H9 (cell line): Measurements from ENCODE around the gene GTF2A1. TPM values are rescaled to one million over a fixed set of nuclear protein-coding genes. Genes with fewer than 3 reads are reported as not detected.

Experiments
- DNase-seq: peaks from one replicate; pipeline ENCODE4 v3.0.0-alpha.2; 2017
- H2AFZ ChIP-seq: one replicate; pipeline ENCODE4 v1.6.1; 2013; ENCODE audit warnings: mild to moderate bottlenecking, low read length, control low read depth, moderate library complexity
- H2AK5ac ChIP-seq: 2 replicates; pipeline ENCODE4 v1.6.1; 2013; ENCODE audit warnings: low read length, control low read depth, mixed read lengths; ENCODE audit not compliant: insufficient read length
- H2BK120ac ChIP-seq: one replicate; pipeline ENCODE4 v1.6.1; 2013; ENCODE audit warnings: low read depth, mild to moderate bottlenecking, low read length, control low read depth, inconsistent platforms; ENCODE audit not compliant: poor library complexity, severe bottlenecking
- H2BK12ac ChIP-seq: 2 replicates; pipeline ENCODE4 v1.6.1; 2013; ENCODE audit warnings: low read length, control low read depth, mixed read lengths, low read depth; ENCODE audit not compliant: insufficient read length
- H2BK15ac ChIP-seq: 2 replicates; pipeline ENCODE4 v1.6.1; 2013; ENCODE audit warnings: low read depth, low read length, control low read depth
- H2BK20ac ChIP-seq: one replicate; pipeline ENCODE4 v1.6.1; 2013; ENCODE audit warnings: low read depth, mild to moderate bottlenecking, low read length, control low read depth, inconsistent platforms; ENCODE audit not compliant: poor library complexity, severe bottlenecking
- H2BK5ac ChIP-seq: 2 replicates; pipeline ENCODE4 v1.6.1; 2013; ENCODE audit warnings: low read length, control low read depth, mixed read lengths; ENCODE audit not compliant: insufficient read length
- H3K14ac ChIP-seq: 2 replicates; pipeline ENCODE4 v1.6.1; 2013; ENCODE audit warnings: low read length, control low read depth; ENCODE audit not compliant: insufficient read depth
- H3K18ac ChIP-seq: 2 replicates; pipeline ENCODE4 v1.6.1; 2013; ENCODE audit warnings: low read depth, mild to moderate bottlenecking, mixed read lengths, low read length, control low read depth; ENCODE audit not compliant: insufficient read length
- H3K23ac ChIP-seq: 2 replicates; pipeline ENCODE4 v1.6.1; 2013; ENCODE audit warnings: low read length, control low read depth, mixed read lengths, low read depth; ENCODE audit not compliant: insufficient read length
- H3K23me2 ChIP-seq: 2 replicates; pipeline ENCODE4 v1.6.1; 2013; ENCODE audit warnings: low read depth, mild to moderate bottlenecking, mixed read lengths, low read length, control low read depth; ENCODE audit not compliant: insufficient read length, poor library complexity, severe bottlenecking
- H3K27ac ChIP-seq: 2 replicates; pipeline ENCODE4 v1.5.1; 2013; ENCODE audit warnings: low read length, control low read depth, mixed read lengths, low read depth; ENCODE audit not compliant: insufficient read length
- H3K27me3 ChIP-seq: 2 replicates; pipeline ENCODE4 v1.6.1; 2013; ENCODE audit warnings: low read length, control low read depth, inconsistent platforms; ENCODE audit not compliant: insufficient read depth
- H3K4ac ChIP-seq: 2 replicates; pipeline ENCODE4 v1.6.1; 2013; ENCODE audit warnings: low read depth, mild to moderate bottlenecking, control low read depth, inconsistent platforms, low read length, moderate library complexity
- H3K4me1 ChIP-seq: 2 replicates; pipeline ENCODE4 v1.6.1; 2013; ENCODE audit warnings: low read length, control low read depth, inconsistent platforms; ENCODE audit not compliant: insufficient read depth
- H3K4me2 ChIP-seq: 2 replicates; pipeline ENCODE4 v1.6.1; 2013; ENCODE audit warnings: low read length, control low read depth, mixed read lengths; ENCODE audit not compliant: insufficient read length, insufficient read depth
- H3K56ac ChIP-seq: 2 replicates; pipeline ENCODE4 v1.6.1; 2013; ENCODE audit warnings: low read depth, mild to moderate bottlenecking, mixed read lengths, low read length, control low read depth; ENCODE audit not compliant: insufficient read length
- H3K79me1 ChIP-seq: 2 replicates; pipeline ENCODE4 v1.6.1; 2013; ENCODE audit warnings: low read depth, mild to moderate bottlenecking, moderate library complexity, low read length, control low read depth, inconsistent platforms; ENCODE audit not compliant: insufficient read depth, poor library complexity, severe bottlenecking
- H3K79me2 ChIP-seq: 2 replicates; pipeline ENCODE4 v1.6.1; 2013; ENCODE audit warnings: low read length, control low read depth, inconsistent platforms; ENCODE audit not compliant: insufficient read depth
- H3K9ac ChIP-seq: 2 replicates; pipeline ENCODE4 v1.6.1; 2013; ENCODE audit warnings: low read length, control low read depth, mixed read lengths; ENCODE audit not compliant: insufficient read length; ENCODE audit errors: extremely low read depth
- H3K9me3 ChIP-seq: one replicate; pipeline ENCODE4 v1.6.1; 2013; ENCODE audit warnings: low read depth, low read length, inconsistent platforms; ENCODE audit not compliant: control insufficient read depth
- H3T11ph ChIP-seq: one replicate; pipeline ENCODE4 v1.6.1; 2013; ENCODE audit warnings: mild to moderate bottlenecking, low read length, control low read depth, inconsistent platforms
- H4K20me1 ChIP-seq: one replicate; pipeline ENCODE4 v1.6.1; 2013; ENCODE audit not compliant: control insufficient read depth, insufficient read length, insufficient read depth
- H4K5ac ChIP-seq: 2 replicates; pipeline ENCODE4 v1.6.1; 2013; ENCODE audit warnings: low read depth, mild to moderate bottlenecking, mixed read lengths, low read length, control low read depth; ENCODE audit not compliant: insufficient read length
- H4K8ac ChIP-seq: replicated peaks from 2 replicates; pipeline ENCODE4 v1.6.1; 2013; ENCODE audit warnings: low read length, control low read depth, mixed read lengths, low read depth; ENCODE audit not compliant: insufficient read length
- H4K91ac ChIP-seq: 2 replicates; pipeline ENCODE4 v1.6.1; 2013; ENCODE audit warnings: low read depth, mild to moderate bottlenecking, moderate library complexity, mixed read lengths, low read length, control low read depth; ENCODE audit not compliant: insufficient read length
- H3K27ac Mint-ChIP-seq, 3 experiments: 2 replicates in 2 of 3; 3 replicates in 1 of 3; pipeline ENCODE4 v1.8.0; 2020 to 2021; ENCODE audit warnings: mixed read lengths in 3 of 3, mild to moderate bottlenecking in 1 of 3, moderate library complexity in 1 of 3
- H3K27me3 Mint-ChIP-seq: 2 replicates; pipeline ENCODE4 v1.8.0; 2021; ENCODE audit warnings: low read depth, mild to moderate bottlenecking, moderate library complexity, mixed read lengths
- H3K36me3 Mint-ChIP-seq, 3 experiments: 2 replicates in 2 of 3; 3 replicates in 1 of 3; pipeline ENCODE4 v1.8.0; 2020 to 2021; ENCODE audit warnings: low read depth in 3 of 3, mixed read lengths in 3 of 3; ENCODE audit not compliant: insufficient read depth in 1 of 3
- H3K4me1 Mint-ChIP-seq, 2 experiments: 2 replicates each; pipeline ENCODE4 v1.8.0; 2020; ENCODE audit warnings: mixed read lengths in 2 of 2
- H3K4me3 Mint-ChIP-seq, 2 experiments: 2 replicates in 1 of 2; 3 replicates in 1 of 2; pipeline ENCODE4 v1.8.0; 2020 to 2021; ENCODE audit warnings: mild to moderate bottlenecking in 2 of 2, mixed read lengths in 2 of 2, moderate library complexity in 1 of 2
- H3K9me3 Mint-ChIP-seq, 2 experiments: 2 replicates in 1 of 2; 3 replicates in 1 of 2; pipeline ENCODE4 v1.8.0; 2020; ENCODE audit warnings: mild to moderate bottlenecking in 2 of 2, mixed read lengths in 2 of 2, moderate library complexity in 1 of 2
- WGBS: extraction: QIAGEN DNeasy Blood & Tissue Kit; methylation state at CpG from one replicate; pipeline ENCODE4 v1.1.7; 2013; ENCODE audit warnings: missing lambda C conversion rate, low lambda C conversion rate, mixed read lengths; ENCODE audit not compliant: insufficient read length; ENCODE audit errors: extremely low coverage; 5-methylcytosine and 5-hydroxymethylcytosine counted together
- long read RNA-seq: library from polyadenylated mRNA; unstranded; transcript quantifications from one replicate; pipeline ENCODE4 v2.0.0, GENCODE V29; 2020
- total RNA-seq: library from RNA; stranded (reverse); gene quantifications from 2 replicates; pipeline ENCODE4 v1.2.1, GENCODE V29; 2021
- TF ChIP-seq, protein P1 (sequence below): fragments of 200-600 bp; sonication (generic); conservative IDR thresholded peaks from 3 replicates; pipeline ENCODE4 v1.8.0; 2021; ENCODE audit warnings: antibody characterized with exemption, mild to moderate bottlenecking

The GTF2A1 gene
- 40.1 and 43.0 TPM in 2 replicates for total RNA-seq
- long read RNA-seq, full-length matches to known transcripts: 28 of 43 reads
- long read RNA-seq, partial matches to known transcripts: 12 of 43 reads
- long read RNA-seq, other reads (novel, unspliced or antisense): 3 of 43 reads

DNA sequence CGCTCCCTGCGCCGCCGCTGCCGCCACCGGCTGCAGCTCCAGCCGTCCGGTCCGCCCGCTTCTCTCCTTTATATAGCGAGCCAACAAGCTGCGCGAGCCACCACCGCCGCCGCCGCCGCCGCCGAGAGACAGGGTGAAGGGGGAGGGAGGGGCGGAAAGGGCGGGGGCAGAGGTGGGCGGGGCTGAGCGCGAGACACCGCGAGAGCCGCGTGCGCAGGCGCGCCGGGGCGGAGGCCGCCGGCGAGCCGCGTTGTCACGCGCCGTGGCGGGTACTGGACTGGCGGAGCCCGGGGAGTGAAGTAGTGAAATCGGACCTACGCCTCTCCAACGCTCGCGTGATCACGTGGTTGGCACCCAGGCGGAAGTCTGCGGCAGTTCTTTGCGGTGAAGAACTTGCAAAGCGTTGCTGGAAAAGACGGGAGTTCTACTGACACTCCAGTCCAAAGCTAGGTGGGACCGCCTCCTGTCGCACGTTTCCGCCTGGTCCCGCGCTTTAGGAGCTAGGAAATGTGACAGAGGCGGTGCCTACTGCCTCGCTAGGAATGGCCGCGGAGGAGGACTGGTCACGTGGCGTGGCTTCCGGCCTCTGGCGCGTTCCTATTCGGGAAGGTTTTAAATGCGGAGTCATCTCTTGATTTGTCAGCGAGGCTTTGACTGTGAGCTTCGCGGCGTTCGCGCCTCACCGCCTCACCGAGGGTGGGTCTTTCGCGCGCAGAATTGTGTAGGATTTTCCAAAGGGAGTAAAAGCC is at the start of gene GTF2A1:
Gene GTF2A1, minus strand, starts transcription at position 130 of the 749 bp plus-strand sequence. CDS start 441 bp downstream, outside the sequence.
- H3K27ac ChIP-seq: peak within 1 kb of the TSS; percentile 99
- peak within 1 kb of the TSS; percentile 91 for H3K4me2 ChIP-seq
- H3T11ph ChIP-seq: peak within 1 kb of the TSS; percentile 11
- no peak within 1 kb of the TSS for H2BK15ac ChIP-seq
- peaks cover 3% of the 10 kb centered on the region; the same call in 1 of the 2 replicates for H3K27me3 Mint-ChIP-seq
- no peaks in the 10 kb centered on the region; the same call in 1 of the 2 replicates for H3K27me3 ChIP-seq
- H3K36me3 Mint-ChIP-seq: peaks cover 10 to 14% (median 12%) of the 10 kb centered on the region in 3 experiments; a peak in 6 of 7 replicates
- peak within 1 kb of the TSS; percentile 96 to 99 for H3K4me3 Mint-ChIP-seq
- H2BK5ac ChIP-seq: peak within 1 kb of the TSS; percentile 93
- H2BK120ac ChIP-seq: peak within 1 kb of the TSS; percentile 88
- H2AFZ ChIP-seq: no peak within 1 kb of the TSS
- no CpG with 5 or more reads among the region's 84 CpGs for WGBS
- H3K27ac Mint-ChIP-seq: peak within 1 kb of the TSS; percentile 100
- H3K23me2 ChIP-seq: peaks cover 7% of the 10 kb centered on the region
- peak within 1 kb of the TSS; percentile 97 for H3K56ac ChIP-seq
- peak within 1 kb of the TSS; percentile 100 for H3K18ac ChIP-seq
- peak within 1 kb of the TSS; percentile 42; the same call in 1 of the 2 replicates for H3K4ac ChIP-seq
- peak within 1 kb of the TSS; percentile 98 for H4K8ac ChIP-seq
- peak; percentile 97 for DNase-seq
- peak within 1 kb of the TSS; percentile 74 for H2BK12ac ChIP-seq
- peaks cover 11% of the 10 kb centered on the region; the same call in 1 of the 2 replicates for H3K79me2 ChIP-seq
- H3K14ac ChIP-seq: peak within 1 kb of the TSS; percentile 99
- no peaks in the 10 kb centered on the region for H4K20me1 ChIP-seq
- peaks cover 30 to 31% of the 10 kb centered on the region in 2 experiments for H3K4me1 Mint-ChIP-seq
- H2AK5ac ChIP-seq: peak within 1 kb of the TSS; percentile 92
- H3K9me3 Mint-ChIP-seq: peaks cover 0 to 5% of the 10 kb centered on the region in 2 experiments; a peak in 3 of 5 replicates
- H3K23ac ChIP-seq: no peak within 1 kb of the TSS
- peak within 1 kb of the TSS; percentile 10 for H4K91ac ChIP-seq
- H3K79me1 ChIP-seq: no peaks in the 10 kb centered on the region
- no peaks in the 10 kb centered on the region; the same call in none of the 2 replicates for H3K4me1 ChIP-seq
- H3K9ac ChIP-seq: peak within 1 kb of the TSS; percentile 100
- no peak within 1 kb of the TSS for H2BK20ac ChIP-seq
- H4K5ac ChIP-seq: peak within 1 kb of the TSS; percentile 98
- H3K9me3 ChIP-seq: no peaks in the 10 kb centered on the region
- TF ChIP-seq, protein P1, sequence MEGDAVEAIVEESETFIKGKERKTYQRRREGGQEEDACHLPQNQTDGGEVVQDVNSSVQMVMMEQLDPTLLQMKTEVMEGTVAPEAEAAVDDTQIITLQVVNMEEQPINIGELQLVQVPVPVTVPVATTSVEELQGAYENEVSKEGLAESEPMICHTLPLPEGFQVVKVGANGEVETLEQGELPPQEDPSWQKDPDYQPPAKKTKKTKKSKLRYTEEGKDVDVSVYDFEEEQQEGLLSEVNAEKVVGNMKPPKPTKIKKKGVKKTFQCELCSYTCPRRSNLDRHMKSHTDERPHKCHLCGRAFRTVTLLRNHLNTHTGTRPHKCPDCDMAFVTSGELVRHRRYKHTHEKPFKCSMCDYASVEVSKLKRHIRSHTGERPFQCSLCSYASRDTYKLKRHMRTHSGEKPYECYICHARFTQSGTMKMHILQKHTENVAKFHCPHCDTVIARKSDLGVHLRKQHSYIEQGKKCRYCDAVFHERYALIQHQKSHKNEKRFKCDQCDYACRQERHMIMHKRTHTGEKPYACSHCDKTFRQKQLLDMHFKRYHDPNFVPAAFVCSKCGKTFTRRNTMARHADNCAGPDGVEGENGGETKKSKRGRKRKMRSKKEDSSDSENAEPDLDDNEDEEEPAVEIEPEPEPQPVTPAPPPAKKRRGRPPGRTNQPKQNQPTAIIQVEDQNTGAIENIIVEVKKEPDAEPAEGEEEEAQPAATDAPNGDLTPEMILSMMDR: no peak
